Parathyroid adenoma (tissue), 2 donors: Measurements from ENCODE around the gene MOAP1.

Source experiments
- H2AFZ ChIP-seq: fragments of 300-600 bp; sonication (generic); one replicate; pipeline ENCODE4 v1.7.0; 2017; ENCODE audit warnings: antibody characterized with exemption, mild to moderate bottlenecking
- H3K27ac ChIP-seq: fragments of 300-600 bp; sonication (generic); one replicate; pipeline ENCODE4 v1.7.0; 2017
- H3K27me3 ChIP-seq: fragments of 300-600 bp; sonication (generic); one replicate; pipeline ENCODE4 v1.7.0; 2017; ENCODE audit warnings: low read length; ENCODE audit not compliant: control insufficient read depth, insufficient read depth
- H3K36me3 ChIP-seq: fragments of 300-600 bp; sonication (generic); one replicate; pipeline ENCODE4 v1.7.0; 2017; ENCODE audit warnings: low read length; ENCODE audit not compliant: control insufficient read depth, insufficient read depth
- H3K4me1 ChIP-seq: fragments of 300-600 bp; sonication (generic); one replicate; pipeline ENCODE4 v1.7.0; 2017; ENCODE audit warnings: control low read depth
- H3K4me2 ChIP-seq: fragments of 300-600 bp; sonication (generic); one replicate; pipeline ENCODE4 v1.7.0; 2017; ENCODE audit warnings: low read length
- H3K4me3 ChIP-seq: fragments of 300-600 bp; sonication (generic); one replicate; pipeline ENCODE4 v1.7.0; 2017; ENCODE audit warnings: low read depth, low read length
- H3K79me2 ChIP-seq: fragments of 300-600 bp; sonication (generic); one replicate; pipeline ENCODE4 v1.7.0; 2017; ENCODE audit warnings: control low read depth
- H3K9ac ChIP-seq: fragments of 300-600 bp; sonication (generic); one replicate; pipeline ENCODE4 v1.7.0; 2017; ENCODE audit warnings: mild to moderate bottlenecking
- H3K9me3 ChIP-seq: fragments of 300-600 bp; sonication (generic); one replicate; pipeline ENCODE4 v1.7.0; 2017; ENCODE audit warnings: low read length; ENCODE audit not compliant: control insufficient read depth
- CTCF ChIP-seq: fragments of 300-600 bp; sonication (generic); IDR thresholded peaks from one replicate; pipeline ENCODE4 v1.7.0; 2017; ENCODE audit warnings: antibody characterized with exemption, mild to moderate bottlenecking
- donor health status: primary hyperparathyroidism.

Gene MOAP1

GRCh38 chr14:93212432-93212831, 27.7 kb upstream of the MOAP1 start:
- no peak overlapping the region for H3K4me3 ChIP-seq
- H3K79me2 ChIP-seq, result peaks cover 2% of the 10 kb centered on the region
- no peak overlapping the region for H3K4me2 ChIP-seq
- no peak for TF ChIP-seq CTCF
- H2AFZ ChIP-seq, result no peak overlapping the region
- H3K4me1 ChIP-seq, result no peaks in the 10 kb centered on the region
- no peaks in the 10 kb centered on the region for H3K36me3 ChIP-seq
- no peak overlapping the region for H3K27ac ChIP-seq
- H3K9me3 ChIP-seq, result no peaks in the 10 kb centered on the region
- H3K9ac ChIP-seq, result no peak overlapping the region
- H3K27me3 ChIP-seq, result no peaks in the 10 kb centered on the region

GRCh38 chr14:93207468-93208308, 23.0 kb upstream of the MOAP1 start:
- peak; percentile 22 for TF ChIP-seq CTCF
- Histone ChIP-seq H3K4me3 (peak overlapping the region; percentile 80), H3K9ac (peak overlapping the region; percentile 32), H3K79me2 (peaks cover 5% of the 10 kb centered on the region), H3K4me1 (no peaks in the 10 kb centered on the region), H2AFZ (peak overlapping the region; percentile 92), H3K9me3 (no peaks in the 10 kb centered on the region), H3K36me3 (no peaks in the 10 kb centered on the region), H3K4me2 (peak overlapping the region; percentile 79), H3K27ac (peak overlapping the region; percentile 77), H3K27me3 (no peaks in the 10 kb centered on the region)

- H3K9me3 ChIP-seq, result no peaks in the 10 kb centered on the region
- TF ChIP-seq CTCF, result peak; percentile 42
- H3K4me1 ChIP-seq, result no peaks in the 10 kb centered on the region
- peak within 1 kb of the TSS; percentile 80 for H3K4me3 ChIP-seq
- H3K27me3 ChIP-seq, result no peaks in the 10 kb centered on the region
- H3K36me3 ChIP-seq, result no peaks in the 10 kb centered on the region
- peak within 1 kb of the TSS; percentile 77 for H3K27ac ChIP-seq
- peak within 1 kb of the TSS; percentile 79 for H3K4me2 ChIP-seq
- H3K79me2 ChIP-seq, result peaks cover 5% of the 10 kb centered on the region
- peak within 1 kb of the TSS; percentile 92 for H2AFZ ChIP-seq
- H3K9ac ChIP-seq, result peak within 1 kb of the TSS; percentile 32
Measured at GRCh38 chr14:93206793-93207467, 22.2 kb upstream of the MOAP1 start, which contains the start of the genes GON7 and UBR7. TSS of gene GON7 (minus strand) at chr14:93207065. CDS start at chr14:93207037, 28 bp downstream. TSS of gene UBR7 (plus strand) at chr14:93207256. CDS start at chr14:93207292, 36 bp downstream.

- no peaks in the 10 kb centered on the region for H3K36me3 ChIP-seq
- no peaks in the 10 kb centered on the region for H3K27me3 ChIP-seq
- H3K27ac ChIP-seq, result no peak overlapping the region
- H3K79me2 ChIP-seq, result peaks cover 3% of the 10 kb centered on the region
- H2AFZ ChIP-seq, result no peak overlapping the region
- no peak overlapping the region for H3K4me3 ChIP-seq
- no peak for TF ChIP-seq CTCF
- no peak overlapping the region for H3K4me2 ChIP-seq
- H3K4me1 ChIP-seq, result no peaks in the 10 kb centered on the region
- no peaks in the 10 kb centered on the region for H3K9me3 ChIP-seq
- no peak overlapping the region for H3K9ac ChIP-seq
Measured at GRCh38 chr14:93201155-93201704, 16.5 kb upstream of the MOAP1 start.
